OCI-LY1 (cell line): Measurements from ENCODE around the gene CIB2.

Experiments
- CTCF ChIP-seq: fragments of 200-600 bp; sonication (generic), shearing (Covaris generic); IDR thresholded peaks from 2 replicates; pipeline ENCODE4 v1.5.1; 2017; ENCODE audit warnings: mild to moderate bottlenecking, antibody characterized with exemption, low read length, moderate library complexity, mixed read lengths
- EZH2 ChIP-seq: fragments of 200-600 bp; sonication (generic), shearing (Covaris generic); IDR thresholded peaks from 2 replicates; pipeline ENCODE4 v1.8.0; 2017; ENCODE audit warnings: borderline replicate concordance, mixed run types, mild to moderate bottlenecking, antibody characterized with exemption, low read length, moderate library complexity, mixed read lengths

DNA sequence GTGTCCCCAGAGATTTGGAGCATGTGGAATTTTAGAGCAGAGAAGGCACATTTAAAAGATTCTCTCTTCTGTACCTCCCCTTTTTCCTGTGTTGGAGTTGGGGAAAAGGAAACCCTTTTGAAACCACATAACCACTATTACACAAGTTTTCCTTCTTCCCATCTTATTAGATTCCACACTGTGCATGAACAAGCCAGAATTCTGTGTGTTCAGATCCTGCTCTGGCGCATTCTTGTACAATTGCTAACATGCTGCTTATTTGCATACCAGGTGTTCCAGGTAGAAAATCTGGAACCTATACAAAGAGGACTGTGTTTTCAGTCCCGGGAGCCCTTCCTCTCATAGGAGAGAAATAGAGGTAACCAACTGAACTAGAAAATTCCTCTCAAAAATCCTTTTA, 2.6 kb upstream of the CIB2 start:
- no peak for TF ChIP-seq CTCF
- TF ChIP-seq EZH2: no peak
